GM13976 (cell line): ENCODE measurements around the gene CHN2.

Source experiments
- DNase-seq: peaks from one replicate; pipeline ENCODE4 v3.0.0; 2012; ENCODE audit warnings: low spot score
- in situ Hi-C: fragments of 300-500 bp; cut with MboI; formaldehyde crosslinking; loops from one replicate; pipeline ENCODE4 v1.12.0; 2022; ENCODE audit warnings: low sequenced_read_pairs, mixed read lengths, inconsistent platforms; ENCODE audit not compliant: unreplicated experiment
- TF ChIP-seq, protein P1 (sequence below): IDR thresholded peaks from 2 replicates; pipeline ENCODE4 v1.5.1; 2012; ENCODE audit warnings: borderline replicate concordance, mild to moderate bottlenecking; ENCODE audit not compliant: insufficient read depth; ENCODE audit errors: extremely low read depth, missing control alignments, control extremely low read depth

The CHN2 gene

DNA sequence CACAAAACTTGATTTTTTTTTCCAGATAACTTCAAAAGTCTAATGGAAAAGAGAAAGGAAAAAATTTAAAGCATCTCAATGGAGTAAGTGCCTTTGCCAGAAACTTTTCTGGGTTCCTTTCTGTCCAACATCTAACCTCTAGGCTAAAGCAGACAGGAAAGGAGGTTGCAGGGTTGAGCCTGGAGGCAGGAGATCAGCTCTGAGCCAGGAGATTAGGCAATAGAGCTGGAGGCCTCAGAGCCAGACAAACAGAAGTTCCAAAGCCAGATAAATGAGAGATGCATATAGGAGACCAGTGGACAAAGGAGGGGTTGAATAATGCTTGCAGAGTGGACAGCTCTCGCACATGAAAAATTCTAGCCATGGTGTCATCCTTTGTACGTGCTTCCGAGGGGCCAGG, 42.9 kb downstream of the CHN2 start:
- DNase-seq, result no peak
- TF ChIP-seq, protein P1, sequence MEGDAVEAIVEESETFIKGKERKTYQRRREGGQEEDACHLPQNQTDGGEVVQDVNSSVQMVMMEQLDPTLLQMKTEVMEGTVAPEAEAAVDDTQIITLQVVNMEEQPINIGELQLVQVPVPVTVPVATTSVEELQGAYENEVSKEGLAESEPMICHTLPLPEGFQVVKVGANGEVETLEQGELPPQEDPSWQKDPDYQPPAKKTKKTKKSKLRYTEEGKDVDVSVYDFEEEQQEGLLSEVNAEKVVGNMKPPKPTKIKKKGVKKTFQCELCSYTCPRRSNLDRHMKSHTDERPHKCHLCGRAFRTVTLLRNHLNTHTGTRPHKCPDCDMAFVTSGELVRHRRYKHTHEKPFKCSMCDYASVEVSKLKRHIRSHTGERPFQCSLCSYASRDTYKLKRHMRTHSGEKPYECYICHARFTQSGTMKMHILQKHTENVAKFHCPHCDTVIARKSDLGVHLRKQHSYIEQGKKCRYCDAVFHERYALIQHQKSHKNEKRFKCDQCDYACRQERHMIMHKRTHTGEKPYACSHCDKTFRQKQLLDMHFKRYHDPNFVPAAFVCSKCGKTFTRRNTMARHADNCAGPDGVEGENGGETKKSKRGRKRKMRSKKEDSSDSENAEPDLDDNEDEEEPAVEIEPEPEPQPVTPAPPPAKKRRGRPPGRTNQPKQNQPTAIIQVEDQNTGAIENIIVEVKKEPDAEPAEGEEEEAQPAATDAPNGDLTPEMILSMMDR, result no peak
- in situ Hi-C loops, result no loop called here

DNA sequence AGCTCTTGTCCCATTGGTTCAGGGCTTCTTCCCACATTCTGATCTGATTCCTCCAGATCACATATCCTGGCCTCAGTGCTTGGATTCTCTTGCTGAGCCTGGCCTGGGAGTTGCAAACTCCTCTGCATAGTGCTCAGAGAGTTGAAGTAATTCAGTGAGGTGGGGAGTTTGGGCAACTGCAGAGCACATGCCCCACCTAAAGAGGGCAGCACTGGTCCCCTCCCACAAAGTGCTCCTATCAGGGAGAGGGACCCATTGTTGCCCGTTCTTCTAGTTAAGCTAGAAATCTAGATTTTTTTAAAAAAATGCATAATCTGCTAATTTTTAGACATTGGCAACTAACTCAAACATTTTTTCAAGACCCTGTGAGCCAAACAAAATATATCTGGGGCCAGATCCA, 45.1 kb downstream of the CHN2 start:
- DNase-seq, result no peak
- in situ Hi-C loops, result no loop called here
- TF ChIP-seq, protein P1, result no peak

DNA sequence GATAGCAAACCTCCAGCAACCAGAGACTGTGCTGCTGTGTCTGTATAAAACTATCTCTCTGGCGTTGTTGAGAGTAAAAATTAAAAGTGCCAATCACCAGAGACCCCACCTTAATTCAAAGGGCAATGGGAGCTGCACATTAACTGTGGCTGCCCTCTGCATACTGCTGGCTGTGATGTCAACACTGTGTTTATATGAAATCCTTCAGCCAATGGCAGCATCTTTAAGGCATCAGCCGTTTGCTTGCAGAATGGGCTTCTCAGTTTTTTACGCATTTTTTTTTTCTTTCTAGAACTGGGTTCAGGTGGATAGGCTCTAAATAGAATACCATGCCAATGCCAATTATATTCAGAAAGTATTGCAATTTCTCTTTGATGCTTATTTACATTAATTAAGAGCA, 47.7 kb downstream of the CHN2 start:
- TF ChIP-seq, protein P1, result no peak
- in situ Hi-C loops, result no loop called here
- no peak for DNase-seq

DNA sequence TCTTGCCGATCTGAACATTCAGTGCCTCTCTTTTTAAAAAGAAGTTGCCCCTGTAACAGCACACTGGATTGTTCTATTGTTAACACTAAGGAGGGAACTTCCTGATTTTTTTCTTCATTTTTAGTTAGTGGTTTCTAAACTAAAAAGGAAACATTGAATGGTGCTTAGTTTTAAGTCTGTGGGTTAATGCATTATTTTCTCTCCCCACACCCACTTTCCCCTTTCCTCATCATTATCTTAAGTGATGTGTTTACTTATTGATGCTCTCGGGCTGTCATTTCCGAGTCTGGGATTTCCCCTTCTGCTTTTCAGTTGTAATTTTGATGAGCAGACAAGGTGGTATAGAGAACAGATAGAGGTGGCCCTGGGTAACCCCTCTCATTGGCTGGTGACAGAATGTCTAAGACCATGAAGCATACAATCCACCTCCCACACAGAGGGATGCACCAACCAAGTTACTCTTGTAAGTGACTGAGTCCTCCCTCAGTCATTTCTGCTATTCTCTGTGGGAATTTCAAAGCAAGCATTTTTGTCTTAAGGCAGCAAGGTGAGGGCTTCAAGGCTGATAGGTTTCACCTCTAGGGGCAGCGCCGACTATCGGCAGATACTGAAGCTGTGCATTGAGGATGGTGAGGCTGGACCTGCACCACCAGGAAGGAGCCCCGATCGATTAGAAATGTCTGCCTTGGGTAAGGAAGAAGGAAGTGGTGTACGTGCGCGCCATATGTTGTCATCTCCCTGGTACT, 49.5 kb downstream of the CHN2 start:
- TF ChIP-seq, protein P1, result no peak
- in situ Hi-C loops, result no loop called here
- DNase-seq, result no peak

DNA sequence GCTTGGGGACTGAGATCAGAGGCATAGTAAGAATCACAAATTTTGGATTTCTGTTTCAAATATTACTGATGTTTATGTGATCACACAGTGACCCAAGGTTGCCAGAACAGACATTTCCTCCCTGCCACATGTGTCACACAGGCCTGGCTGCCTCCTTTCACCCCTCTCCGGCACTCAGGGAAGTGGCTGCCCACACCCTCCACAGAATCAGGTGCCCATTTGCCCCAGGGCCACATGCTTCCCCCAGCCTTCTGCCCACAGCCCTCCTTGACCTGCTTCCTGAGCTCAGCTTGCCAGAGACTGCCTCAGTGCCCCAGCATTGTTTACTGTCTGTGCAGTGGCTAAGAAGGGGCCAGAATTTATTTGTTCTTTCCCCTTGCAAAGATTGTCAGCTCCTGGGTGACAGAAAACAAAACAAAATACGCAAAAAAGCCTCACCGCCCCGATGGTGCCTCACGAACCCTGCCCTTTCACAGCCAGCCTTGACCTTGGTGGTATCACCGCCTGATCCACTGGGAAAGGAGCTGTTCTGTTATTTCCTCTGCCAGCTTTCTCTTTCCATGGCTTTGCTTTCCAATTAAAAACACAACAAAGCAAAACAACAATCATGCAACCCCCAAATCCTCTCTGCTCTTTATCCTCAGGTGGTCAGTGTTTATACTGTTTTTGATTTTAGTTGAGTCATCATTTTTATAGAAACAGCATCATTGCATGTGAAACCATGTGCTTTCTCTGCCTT, 52.8 kb downstream of the CHN2 start:
- DNase-seq, result no peak
- in situ Hi-C loops, result no loop called here
- TF ChIP-seq, protein P1, result no peak

DNA sequence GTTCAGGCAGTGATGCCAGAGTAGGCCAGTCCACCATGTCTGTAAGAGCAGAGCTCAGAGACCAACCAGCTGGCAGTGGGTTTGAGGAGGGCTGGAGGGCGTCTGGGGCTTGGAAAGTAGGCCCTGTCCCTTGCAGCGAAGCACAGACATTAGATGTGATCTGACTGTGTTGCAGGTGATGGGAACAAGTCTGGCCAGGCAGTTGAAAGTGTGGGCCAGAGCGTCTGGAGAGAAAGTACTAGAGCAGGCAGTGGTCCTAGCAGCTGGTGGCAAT, 53.3 kb downstream of the CHN2 start:
- no peak for DNase-seq
- TF ChIP-seq, protein P1, result no peak
- in situ Hi-C loops, result no loop called here
